Fibroblast of upper back skin (primary cell): Measurements from ENCODE around the gene DMRTA2.
"Not testable (repeated sequence)": the region's sequence is repeated elsewhere in the genome, so short reads cannot be mapped to it uniquely, and the experiment has no call there.

Experiments
- DNase-seq: peaks from one replicate; pipeline ENCODE4 v3.0.0-alpha.2; 2013

The DMRTA2 gene

DNA sequence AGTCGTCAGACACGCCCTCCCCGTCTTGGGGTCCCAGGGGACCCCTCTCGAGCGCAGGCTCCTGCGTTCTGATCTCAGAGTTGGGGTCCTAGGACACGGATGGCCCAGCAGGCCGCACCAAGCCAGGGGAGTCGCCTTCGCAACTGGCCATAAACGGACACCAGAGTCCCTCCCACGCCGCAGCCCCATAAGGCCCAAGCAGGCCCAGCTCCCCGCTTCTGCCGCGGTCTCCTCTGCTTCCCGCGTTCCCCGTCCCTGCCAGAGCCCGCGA, 633 bp downstream of the DMRTA2 start:
- no peak for DNase-seq

DNA sequence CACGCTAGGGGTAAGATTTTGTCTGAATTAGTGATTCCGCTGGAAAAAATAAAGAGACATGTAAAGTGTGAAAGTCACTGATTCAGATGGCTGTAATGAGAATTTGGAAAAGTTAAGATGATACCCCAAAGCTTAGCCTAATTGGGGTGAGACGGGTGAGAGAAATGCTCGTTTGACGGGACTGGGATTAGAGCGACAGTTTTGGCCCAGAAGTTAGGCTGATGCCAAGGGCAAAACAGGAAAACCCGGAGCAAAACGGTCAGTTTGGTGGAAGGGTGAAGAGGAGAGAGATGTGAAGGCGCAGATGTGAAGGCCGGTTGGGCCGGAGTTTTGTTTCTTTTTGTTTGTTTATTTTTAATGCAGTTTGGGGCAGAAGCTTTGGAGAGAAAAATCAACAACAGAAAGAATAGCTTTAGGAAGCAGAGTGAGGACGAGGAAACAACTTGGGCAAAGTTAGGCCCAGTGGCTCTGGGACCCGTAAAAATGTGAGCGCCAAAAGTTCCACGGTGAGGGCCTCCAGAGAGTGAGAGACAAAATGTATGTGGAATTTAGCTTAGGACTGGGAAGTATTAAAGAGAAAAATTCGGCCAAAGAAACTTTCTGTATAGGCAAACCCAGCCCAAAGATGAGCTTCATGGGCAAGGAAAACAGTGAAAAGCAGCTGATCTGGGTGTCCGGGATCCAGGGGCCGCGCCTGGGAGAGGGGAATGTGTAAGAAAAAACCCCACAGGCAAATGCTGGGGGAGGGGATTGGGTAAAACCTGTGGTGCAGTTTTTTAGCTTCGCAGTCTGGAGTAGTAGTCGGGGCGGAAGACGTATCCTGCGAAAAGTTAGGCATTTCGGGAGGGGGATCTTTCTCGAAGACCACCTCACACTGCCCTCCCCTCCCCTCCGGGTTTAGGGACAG, 1.2 kb downstream of the DMRTA2 start:
- no peak for DNase-seq

- no peak for DNase-seq
Observed at GRCh38 chr1:50421366-50421748, 1.9 kb downstream of the DMRTA2 start.

DNA sequence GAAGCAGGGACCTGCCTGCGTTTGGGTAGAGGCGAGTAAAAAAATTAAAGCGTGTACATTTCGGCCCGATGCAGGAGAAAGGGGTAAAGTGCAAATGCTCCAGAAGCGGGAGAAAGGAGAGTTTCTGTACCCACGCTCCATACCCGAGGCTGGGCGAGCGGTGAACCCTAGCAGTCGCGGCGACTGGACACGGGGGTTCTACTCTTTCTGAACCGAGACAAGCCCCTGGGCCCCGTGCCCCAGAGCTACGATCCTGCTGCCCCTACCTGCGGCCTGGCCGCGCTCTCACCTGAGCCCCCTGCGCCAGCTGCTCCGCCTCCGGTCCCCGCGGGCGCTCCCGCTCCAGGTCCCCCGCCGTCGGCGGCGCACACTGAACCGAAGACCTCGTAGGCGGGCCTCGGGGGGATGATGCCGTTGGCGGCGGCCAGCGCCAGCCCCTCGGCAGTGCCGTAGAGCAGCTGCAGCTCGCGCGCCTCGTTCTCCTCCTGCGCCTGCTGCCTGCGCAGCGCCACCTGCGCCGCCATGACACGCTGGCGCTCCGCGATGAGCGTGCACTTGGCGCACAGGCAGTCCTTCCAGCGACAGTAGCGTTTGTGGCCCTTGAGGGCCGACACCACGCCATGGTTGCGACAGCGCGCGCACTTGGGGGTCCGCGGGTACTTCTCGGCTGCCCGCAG, 2.4 kb downstream of the DMRTA2 start:
- no peak for DNase-seq

- DNase-seq: no peak
Observed at GRCh38 chr1:50419907-50420677, 3.2 kb downstream of the DMRTA2 start.

- DNase-seq: no peak
Observed at GRCh38 chr1:50419192-50419906, 3.9 kb downstream of the DMRTA2 start.

GRCh38 chr1:50418600-50419109, 4.6 kb downstream of the DMRTA2 start:
- DNase-seq: no peak

GRCh38 chr1:50417946-50418599, 5.2 kb downstream of the DMRTA2 start:
- DNase-seq: no peak

DNA sequence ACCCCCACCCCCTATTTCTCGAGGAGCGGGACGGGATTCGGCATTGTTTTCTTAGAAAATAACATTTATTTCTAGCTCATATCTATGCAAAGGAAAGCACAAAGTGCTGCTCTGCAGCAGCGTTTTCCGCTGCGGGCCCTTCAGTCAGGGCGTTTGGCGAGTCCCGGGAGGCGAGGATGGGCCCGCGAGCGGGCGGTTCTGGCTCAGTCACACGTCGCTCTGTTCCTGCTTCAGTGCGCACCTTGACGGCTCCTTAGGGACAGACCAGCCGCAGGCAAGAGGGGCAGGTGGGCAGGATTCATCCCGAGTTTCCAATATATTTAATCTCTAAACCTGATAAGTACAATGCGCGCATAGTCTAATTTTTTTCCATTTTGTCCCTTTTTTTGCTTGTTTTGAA, 5.7 kb downstream of the DMRTA2 start:
- no peak for DNase-seq

DNA sequence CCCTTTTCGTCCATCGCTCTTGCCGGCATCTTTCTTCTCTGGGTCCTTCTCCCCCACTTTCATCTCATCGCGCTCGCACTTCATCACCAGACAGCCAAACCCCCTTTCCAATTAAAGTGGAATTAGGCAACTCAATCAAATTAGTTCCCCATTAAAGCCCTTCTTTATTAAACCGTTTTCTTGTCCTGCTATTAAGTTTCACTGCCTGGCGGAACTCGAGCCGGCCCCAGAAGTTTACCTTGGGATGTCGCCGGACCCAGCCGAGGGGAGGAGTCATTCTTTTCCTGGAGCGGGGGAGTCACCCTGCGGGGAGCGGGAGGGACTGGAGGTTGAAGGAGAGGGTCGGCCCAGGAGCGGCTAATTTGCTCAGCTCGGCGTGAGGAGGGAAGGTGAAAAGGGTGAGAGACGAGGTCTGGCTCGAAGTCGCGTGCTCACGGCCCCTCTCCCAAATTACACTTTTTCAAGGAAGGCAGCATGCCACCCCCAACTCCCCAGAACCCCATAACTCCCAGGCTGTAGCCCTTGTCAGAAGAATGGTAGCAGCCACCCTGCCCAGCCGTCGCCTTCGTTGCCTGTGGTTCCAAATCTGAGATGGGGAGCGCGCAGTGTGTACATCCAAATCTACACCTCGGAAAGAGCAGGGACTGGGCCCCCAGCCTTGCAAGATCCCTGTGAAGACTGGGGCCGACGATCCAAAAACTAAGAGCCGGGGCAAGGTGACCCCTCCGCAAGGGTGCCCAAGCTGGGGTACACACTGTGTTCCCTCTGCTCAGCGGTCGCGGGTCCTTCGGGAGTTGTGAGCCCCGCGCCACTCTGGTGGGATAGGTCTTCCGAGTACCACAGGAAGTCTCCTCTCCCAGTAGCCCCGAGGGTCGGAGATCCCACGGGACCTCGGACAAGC, 6.4 kb downstream of the DMRTA2 start:
- no peak for DNase-seq

- no peak for DNase-seq
Observed at GRCh38 chr1:50416150-50416527, 7.1 kb downstream of the DMRTA2 start.

DNA sequence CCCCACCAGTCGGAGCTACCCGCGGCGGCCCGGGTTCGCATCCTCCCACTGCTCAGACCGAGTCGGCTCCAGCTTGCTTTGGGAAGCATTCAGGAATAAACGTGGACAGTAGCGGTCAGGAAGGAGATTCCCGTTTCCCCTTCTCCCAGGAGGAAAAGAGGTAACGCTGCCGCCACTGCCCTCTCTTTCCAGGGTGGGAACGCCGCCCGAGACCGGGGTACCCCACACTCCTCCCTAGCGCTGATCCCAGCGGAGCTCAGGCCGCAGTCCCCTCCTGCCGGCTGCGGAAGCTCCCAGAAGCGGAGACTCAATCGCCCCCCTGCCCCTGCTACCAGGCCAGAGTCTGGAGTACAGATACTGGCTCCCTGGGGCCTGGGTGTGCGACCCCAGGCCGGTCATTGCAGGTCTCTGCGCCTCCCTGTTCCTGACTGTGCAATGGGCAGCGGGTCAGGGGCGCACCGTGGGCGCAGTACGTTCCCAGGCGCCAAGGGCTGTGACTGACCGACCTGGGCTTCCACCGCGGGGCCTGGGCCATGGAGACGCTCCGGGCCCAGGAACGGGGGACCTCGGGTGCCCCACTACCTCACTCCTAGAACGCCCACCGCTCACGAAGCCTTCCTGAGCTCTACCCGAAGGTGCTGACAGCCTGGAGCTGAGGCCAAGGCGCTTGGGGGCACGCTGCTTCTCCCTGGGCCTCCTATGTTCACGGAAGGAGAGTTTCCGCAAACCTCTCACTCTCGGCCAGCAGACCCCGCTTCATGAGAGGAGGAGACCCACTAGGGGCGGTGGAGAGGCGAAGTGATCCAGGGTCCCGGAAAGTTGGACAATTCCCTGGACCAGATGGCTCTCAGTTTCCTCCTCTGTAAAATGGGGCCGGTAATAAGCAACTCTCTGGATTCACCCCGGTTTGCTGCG, 7.8 kb downstream of the DMRTA2 start:
- no peak for DNase-seq

- no peak for DNase-seq
Observed at GRCh38 chr1:50414853-50415234, 8.4 kb downstream of the DMRTA2 start.

DNA sequence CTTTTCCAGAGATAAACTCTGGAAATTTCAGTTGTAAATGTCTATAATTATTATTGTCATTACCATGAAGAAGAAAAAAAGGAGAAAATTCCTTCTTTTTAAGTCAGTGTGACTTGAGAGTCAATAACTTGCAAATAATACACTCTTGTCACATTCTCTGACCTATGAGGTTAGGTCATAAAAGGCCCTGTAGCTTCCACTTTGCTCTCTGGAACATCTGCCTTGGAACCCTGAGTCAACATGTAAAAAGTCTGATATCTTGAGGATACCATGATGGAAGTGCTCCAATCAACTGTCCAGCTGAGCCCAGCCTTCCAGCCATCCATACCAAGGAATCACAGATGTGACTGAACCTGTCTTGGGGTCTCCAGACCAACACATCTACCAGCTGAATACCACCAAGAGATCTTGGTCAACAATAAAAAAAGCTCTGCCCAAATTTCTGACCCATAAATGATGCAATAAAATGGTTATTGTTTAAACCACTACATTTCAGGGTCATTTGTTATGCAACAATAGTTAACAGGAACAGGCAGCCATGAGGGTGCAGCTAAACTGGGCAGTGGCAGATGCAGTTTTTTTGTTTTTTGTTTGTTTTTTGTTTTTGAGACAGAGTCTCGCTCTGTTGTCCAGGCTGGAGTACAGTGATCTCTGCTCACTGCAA, 10.3 kb downstream of the DMRTA2 start:
- DNase-seq: no peak

- DNase-seq: no peak
Observed at GRCh38 chr1:50405814-50406213, 17.4 kb downstream of the DMRTA2 start.

DNA sequence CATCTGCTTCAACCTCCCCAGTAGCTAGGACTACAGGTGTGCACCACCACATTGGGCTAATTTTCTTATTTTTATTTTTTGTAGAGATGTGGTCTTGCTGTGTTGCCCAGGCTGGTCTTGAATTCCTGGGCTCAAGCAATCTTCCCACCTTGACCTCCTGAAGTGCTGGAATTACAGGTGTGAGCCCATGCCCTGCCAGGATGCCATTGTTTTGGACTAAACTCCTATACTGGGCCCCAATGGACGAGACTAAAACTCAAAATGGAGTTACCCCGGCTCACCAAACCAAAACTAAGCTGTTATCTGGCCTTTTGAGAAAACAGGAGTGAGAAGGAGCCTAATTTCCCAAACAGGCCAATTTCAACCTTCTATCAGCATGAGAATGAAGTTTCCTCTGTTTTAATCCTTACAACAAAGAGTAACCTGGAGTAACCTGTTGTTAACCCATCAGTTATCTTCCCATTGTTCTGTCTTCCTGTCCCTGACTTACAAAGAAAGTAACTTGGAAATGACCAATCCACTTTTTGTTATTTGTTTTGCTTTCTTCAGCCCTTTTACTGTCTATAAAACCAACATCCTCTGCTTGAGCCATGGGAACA, 29.6 kb downstream of the DMRTA2 start:
- no peak for DNase-seq

GRCh38 chr1:50381551-50381950, 41.7 kb downstream of the DMRTA2 start:
- not testable (repeated sequence) for DNase-seq

GRCh38 chr1:50378770-50379169, 44.5 kb downstream of the DMRTA2 start:
- no peak for DNase-seq

GRCh38 chr1:50373532-50373931, 49.7 kb downstream of the DMRTA2 start:
- no peak for DNase-seq
